Measurements from ENCODE around the gene FAM209A. TPM values are rescaled to one million over a fixed set of nuclear protein-coding genes. Genes with fewer than 3 reads are reported as not detected.
"Not testable (repeated sequence)": the region's sequence is repeated elsewhere in the genome, so short reads cannot be mapped to it uniquely, and the experiment has no call there.

The FAM209A gene
- total RNA-seq, 2 experiments from 2014 or later: 1.4 to 1.7 TPM

DNA sequence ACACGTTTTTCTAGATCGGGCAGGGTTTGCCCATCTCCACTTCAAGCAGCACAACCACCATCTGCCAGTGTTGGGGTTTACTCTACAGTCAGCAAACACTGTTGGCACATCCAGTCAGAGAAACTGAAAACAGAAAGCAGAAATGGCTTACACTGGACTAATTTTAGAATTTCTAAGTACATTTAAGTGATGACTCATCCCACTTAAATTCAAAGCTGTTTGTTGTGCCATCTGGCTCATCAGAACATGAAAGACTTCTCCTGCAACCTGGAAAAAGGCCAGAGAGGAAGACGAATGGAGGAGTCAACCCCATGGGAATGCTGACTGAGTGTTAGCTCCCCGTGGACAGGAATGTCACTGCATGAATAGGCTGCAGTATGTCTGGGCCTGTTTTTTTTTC lies 30.3 kb downstream of the FAM209A start:
- Mint-ChIP-seq H3K4me1 (peaks cover 9% of the 10 kb centered on the region), H3K27ac (peak overlapping the region; percentile 4), H3K9me3 (ENCODE audit: low read depth) (no peaks in the 10 kb centered on the region), H3K4me3 (peak overlapping the region; percentile 1), H3K27me3 (peaks cover 4% of the 10 kb centered on the region), H3K36me3 (no peaks in the 10 kb centered on the region)
- ATAC-seq: peak; percentile 69
- CTCF ChIA-PET: no interaction called here
- no peak for DNase-seq

GRCh38 chr20:56558968-56559367 lies 34.4 kb downstream of the FAM209A start:
- ATAC-seq (no peak), DNase-seq (no peak)
- CTCF ChIA-PET: interaction anchor here (1.3 kb wide), 1 partner anchor 8 kb away, joined by 3 read pairs; no protein-coding TSS in a partner anchor
- Mint-ChIP-seq H3K36me3 (no peaks in the 10 kb centered on the region), H3K27ac (no peak overlapping the region), H3K27me3 (peaks cover 4% of the 10 kb centered on the region), H3K4me1 (peaks cover 9% of the 10 kb centered on the region), H3K4me3 (no peak overlapping the region), H3K9me3 (ENCODE audit: low read depth) (no peaks in the 10 kb centered on the region)

DNA sequence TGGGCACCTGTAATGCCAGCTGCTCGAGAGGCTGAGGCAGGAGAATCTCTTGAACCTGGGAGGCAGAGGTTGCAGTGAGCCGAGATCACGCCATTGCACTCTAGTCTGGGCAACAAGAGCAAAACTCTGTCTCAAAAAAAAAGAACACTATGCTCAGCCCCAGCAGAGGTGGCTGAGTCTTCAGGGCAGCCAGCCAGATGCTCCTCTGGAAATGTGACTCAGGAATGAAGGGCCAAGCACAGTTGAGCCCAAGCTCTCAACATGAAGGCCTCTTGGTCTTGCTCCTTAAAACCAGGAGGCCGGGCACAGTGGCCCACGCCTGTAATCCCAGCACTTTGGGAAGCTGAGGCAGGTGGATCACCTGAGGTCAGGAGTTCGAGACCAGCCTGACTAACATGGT lies 40.0 kb downstream of the FAM209A start:
- H3K9me3 Mint-ChIP-seq (ENCODE audit: low read depth); H3K27ac Mint-ChIP-seq; H3K36me3 Mint-ChIP-seq; H3K27me3 Mint-ChIP-seq; H3K4me1 Mint-ChIP-seq; H3K4me3 Mint-ChIP-seq; ATAC-seq; DNase-seq: not testable (repeated sequence)
- CTCF ChIA-PET: interaction anchor here (1.1 kb wide), 2 partner anchors 16 to 17 kb away, joined by 3 read pairs; no protein-coding TSS in a partner anchor

GRCh38 chr20:56565511-56565910 lies 41.0 kb downstream of the FAM209A start:
- ATAC-seq: no peak
- Mint-ChIP-seq H3K36me3 (no peaks in the 10 kb centered on the region), H3K27me3 (peaks cover 2% of the 10 kb centered on the region), H3K27ac (no peak overlapping the region), H3K4me1 (no peaks in the 10 kb centered on the region), H3K4me3 (no peak overlapping the region), H3K9me3 (ENCODE audit: low read depth) (no peaks in the 10 kb centered on the region)
- CTCF ChIA-PET: interaction anchor here (1.1 kb wide), 2 partner anchors 17 to 18 kb away, joined by 3 read pairs; no protein-coding TSS in a partner anchor
- no peak for DNase-seq

- H3K36me3 Mint-ChIP-seq: no peaks in the 10 kb centered on the region
- CTCF ChIA-PET: no interaction called here
- H3K9me3 Mint-ChIP-seq (ENCODE audit: low read depth): no peaks in the 10 kb centered on the region
- DNase-seq: no peak
- no peak for ATAC-seq
- H3K4me1 Mint-ChIP-seq: no peaks in the 10 kb centered on the region
- peaks cover 3% of the 10 kb centered on the region for H3K27me3 Mint-ChIP-seq
- no peak overlapping the region for H3K27ac Mint-ChIP-seq
- no peak overlapping the region for H3K4me3 Mint-ChIP-seq
These were observed 42.1 kb downstream of the FAM209A start for GRCh38 chr20:56566621-56567020.

GRCh38 chr20:56570832-56571231 lies 46.3 kb downstream of the FAM209A start:
- Mint-ChIP-seq H3K36me3 (no peaks in the 10 kb centered on the region), H3K4me1 (no peaks in the 10 kb centered on the region)
- no peak for DNase-seq

DNA sequence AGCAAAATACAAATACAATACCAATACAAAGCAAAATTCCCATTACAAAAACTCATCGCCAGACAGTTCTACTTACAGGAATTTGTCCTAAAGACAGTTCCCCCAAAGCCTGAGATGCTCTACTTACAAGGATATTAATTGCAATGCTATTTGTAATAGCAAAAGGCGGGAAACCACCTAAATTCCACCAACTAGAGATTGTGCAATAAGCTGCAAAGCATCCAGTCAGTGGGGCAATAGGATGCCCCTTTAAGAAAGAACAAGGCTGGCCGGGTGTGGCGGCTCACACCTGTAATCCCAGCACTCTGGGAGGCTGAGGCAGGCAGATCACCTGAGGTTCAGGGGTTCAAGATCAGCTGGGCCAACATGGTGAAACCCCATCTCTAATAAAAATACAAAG lies 47.6 kb downstream of the FAM209A start:
- DNase-seq (no peak), ATAC-seq (no peak)
- Mint-ChIP-seq H3K9me3 (ENCODE audit: low read depth) (no peaks in the 10 kb centered on the region), H3K27ac (no peak overlapping the region), H3K4me1 (no peaks in the 10 kb centered on the region), H3K36me3 (no peaks in the 10 kb centered on the region), H3K27me3 (peaks cover 2% of the 10 kb centered on the region), H3K4me3 (no peak overlapping the region)
- CTCF ChIA-PET: no interaction called here

More at GRCh38 chr20:56570832-56571231, 46.3 kb downstream of the FAM209A start:
- H3K27ac Mint-ChIP-seq: no peak overlapping the region
- CTCF ChIA-PET: interaction anchor here (1.2 kb wide), 1 partner anchor 20 kb away, joined by 4 read pairs; no protein-coding TSS in a partner anchor
- ATAC-seq: no peak
- H3K9me3 Mint-ChIP-seq (ENCODE audit: low read depth): no peaks in the 10 kb centered on the region
- peaks cover 4% of the 10 kb centered on the region for H3K27me3 Mint-ChIP-seq
- H3K4me3 Mint-ChIP-seq: no peak overlapping the region

GRCh38 chr20:56573986-56574385 lies 49.4 kb downstream of the FAM209A start:
- Mint-ChIP-seq H3K4me1 (no peaks in the 10 kb centered on the region), H3K27me3 (peaks cover 2% of the 10 kb centered on the region), H3K9me3 (ENCODE audit: low read depth) (no peaks in the 10 kb centered on the region), H3K4me3 (no peak overlapping the region), H3K36me3 (no peaks in the 10 kb centered on the region), H3K27ac (no peak overlapping the region)
- CTCF ChIA-PET: no interaction called here
- DNase-seq (no peak), ATAC-seq (no peak)

DNA sequence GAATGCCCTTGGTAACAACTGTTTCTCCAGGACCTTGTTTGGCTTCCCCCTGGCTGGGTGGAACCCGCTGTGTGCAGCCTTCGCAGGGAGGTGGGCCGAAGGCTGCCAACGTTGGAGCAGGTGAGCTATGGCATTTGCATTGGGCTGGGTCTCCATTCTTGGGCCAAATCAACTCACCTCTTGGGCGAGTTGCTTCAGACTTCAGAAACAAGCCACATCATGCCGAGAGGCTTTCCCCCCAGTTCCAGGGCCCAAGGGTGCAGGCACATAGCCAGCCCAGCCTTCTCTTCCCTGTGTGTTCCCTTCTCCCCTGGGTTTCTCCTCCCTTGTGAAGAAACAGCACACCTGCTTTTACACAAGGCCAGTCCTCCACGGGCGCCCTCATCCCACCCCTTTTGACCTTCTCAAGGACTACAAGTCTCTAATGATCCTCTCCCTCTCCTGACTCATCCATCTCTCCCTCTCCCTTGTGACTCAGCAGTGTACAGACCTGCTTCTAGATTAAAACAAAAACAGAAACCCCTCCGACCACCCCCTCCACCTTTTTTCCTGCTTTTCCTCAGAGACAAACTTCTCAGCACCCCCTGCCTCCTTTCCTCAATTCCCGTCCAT lies 50.1 kb downstream of the FAM209A start:
- ATAC-seq (no peak), DNase-seq (no peak)
- no peak overlapping the region for H3K27ac Mint-ChIP-seq
- H3K9me3 Mint-ChIP-seq (ENCODE audit: low read depth): no peaks in the 10 kb centered on the region
- H3K27me3 Mint-ChIP-seq: peaks cover 2% of the 10 kb centered on the region
- H3K4me1 Mint-ChIP-seq: no peaks in the 10 kb centered on the region
- no peaks in the 10 kb centered on the region for H3K36me3 Mint-ChIP-seq
- CTCF ChIA-PET: no interaction called here
- no peak overlapping the region for H3K4me3 Mint-ChIP-seq

DNA sequence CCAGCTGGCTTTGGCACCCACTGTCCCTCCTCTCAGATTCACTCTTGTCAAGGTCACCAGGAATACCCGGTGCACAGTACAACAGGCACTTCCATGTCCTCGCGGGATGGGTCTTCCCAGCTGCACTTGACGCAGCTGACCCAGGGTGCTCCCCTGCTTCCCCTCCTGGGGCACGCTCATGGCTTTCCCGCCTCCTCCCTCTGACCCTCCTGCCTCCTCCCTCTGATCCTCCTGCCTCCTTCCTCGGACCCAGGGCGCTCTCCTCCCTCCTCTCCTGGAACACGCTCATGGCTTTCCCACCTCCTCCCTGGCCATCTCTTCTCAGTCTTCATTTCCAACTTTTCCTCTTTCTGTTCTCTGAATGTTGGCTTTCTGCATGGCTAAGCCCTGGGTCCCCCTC lies 50.6 kb downstream of the FAM209A start:
- no peaks in the 10 kb centered on the region for H3K4me1 Mint-ChIP-seq
- H3K27me3 Mint-ChIP-seq: peaks cover 2% of the 10 kb centered on the region
- no peaks in the 10 kb centered on the region for H3K36me3 Mint-ChIP-seq
- H3K9me3 Mint-ChIP-seq (ENCODE audit: low read depth): no peaks in the 10 kb centered on the region
- CTCF ChIA-PET: no interaction called here
- DNase-seq: no peak
- H3K4me3 Mint-ChIP-seq: no peak overlapping the region
- no peak overlapping the region for H3K27ac Mint-ChIP-seq
- no peak for ATAC-seq

Other genes with a start within 250 kb of the FAM209A start
- gene FAM210B, start 165.8 kb upstream of the FAM209A start, total RNA-seq: 1 to 10 TPM; 2.4 to 3.5 TPM
- 100 to 1,000 TPM; 107 to 123 TPM for gene AURKA, start 132.5 kb upstream of the FAM209A start, total RNA-seq
- gene CSTF1, start 132.1 kb upstream of the FAM209A start, total RNA-seq: 10 to 100 TPM; 60.0 to 82.4 TPM
- 10 to 100 TPM; 10.9 to 21.8 TPM for gene CASS4, start 112.5 kb upstream of the FAM209A start, total RNA-seq
- 100 to 1,000 TPM; 112 to 127 TPM for gene RTF2, start 56.1 kb upstream of the FAM209A start, total RNA-seq
- 1 to 10 TPM; 1.3 to 1.7 TPM for gene FAM209B, start 8.5 kb downstream of the FAM209A start, total RNA-seq
- gene TFAP2C, start 104.6 kb downstream of the FAM209A start, total RNA-seq: not detected